Transverse colon (tissue), 4 donors: Measurements from ENCODE around the gene DLGAP1.

Source experiments
- EP300 ChIP-seq: sonication (generic); formaldehyde crosslinking; IDR thresholded peaks from one replicate; pipeline ENCODE4 v1.6.1; 2017; ENCODE audit warnings: antibody characterized with exemption, low read depth
- POLR2A ChIP-seq: fragments of 450-650 bp; IDR thresholded peaks from one replicate; pipeline ENCODE4 v1.6.1; 2016; ENCODE audit warnings: antibody characterized with exemption, mild to moderate bottlenecking, moderate library complexity
- POLR2AphosphoS5 ChIP-seq, 3 donors: sonication (generic); formaldehyde crosslinking; IDR thresholded peaks; one replicate each; pipeline ENCODE4 v1.6.1; 2016; ENCODE audit warnings: antibody characterized with exemption in 3 of 3
- TF ChIP-seq, protein P1 (sequence below), 5 experiments: fragments of 200-600 bp in 3 of 5; fragments of 450-650 bp in 2 of 5; sonication (generic) in 3 of 5; IDR thresholded peaks; 1 replicate in 2 of 5; 2 replicates in 3 of 5; pipeline ENCODE4 v1.5.1; 2016 to 2017; ENCODE audit warnings: antibody characterized with exemption in 5 of 5, inconsistent platforms in 3 of 5, mild to moderate bottlenecking in 2 of 5, moderate library complexity in 1 of 5

DNA sequence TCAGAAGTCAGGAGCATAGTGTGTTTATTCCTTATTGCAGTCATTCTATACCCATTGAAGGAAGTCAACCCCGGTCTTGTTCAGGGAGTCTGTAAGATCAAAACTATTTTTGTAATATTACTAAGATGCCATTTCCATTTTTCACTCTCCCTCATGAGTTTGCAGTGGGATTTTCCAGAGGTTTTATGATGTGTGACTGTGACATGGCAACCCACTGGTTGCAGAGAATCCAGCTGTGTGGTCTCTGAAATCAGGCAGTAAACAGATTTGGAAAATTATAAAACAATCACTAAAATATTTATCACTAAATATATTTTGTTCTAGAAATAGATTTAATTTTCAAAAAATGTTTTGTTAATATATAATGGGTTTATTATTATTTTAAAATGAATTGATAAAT is 38.1 kb downstream of the DLGAP1 start:
- TF ChIP-seq, protein P1, sequence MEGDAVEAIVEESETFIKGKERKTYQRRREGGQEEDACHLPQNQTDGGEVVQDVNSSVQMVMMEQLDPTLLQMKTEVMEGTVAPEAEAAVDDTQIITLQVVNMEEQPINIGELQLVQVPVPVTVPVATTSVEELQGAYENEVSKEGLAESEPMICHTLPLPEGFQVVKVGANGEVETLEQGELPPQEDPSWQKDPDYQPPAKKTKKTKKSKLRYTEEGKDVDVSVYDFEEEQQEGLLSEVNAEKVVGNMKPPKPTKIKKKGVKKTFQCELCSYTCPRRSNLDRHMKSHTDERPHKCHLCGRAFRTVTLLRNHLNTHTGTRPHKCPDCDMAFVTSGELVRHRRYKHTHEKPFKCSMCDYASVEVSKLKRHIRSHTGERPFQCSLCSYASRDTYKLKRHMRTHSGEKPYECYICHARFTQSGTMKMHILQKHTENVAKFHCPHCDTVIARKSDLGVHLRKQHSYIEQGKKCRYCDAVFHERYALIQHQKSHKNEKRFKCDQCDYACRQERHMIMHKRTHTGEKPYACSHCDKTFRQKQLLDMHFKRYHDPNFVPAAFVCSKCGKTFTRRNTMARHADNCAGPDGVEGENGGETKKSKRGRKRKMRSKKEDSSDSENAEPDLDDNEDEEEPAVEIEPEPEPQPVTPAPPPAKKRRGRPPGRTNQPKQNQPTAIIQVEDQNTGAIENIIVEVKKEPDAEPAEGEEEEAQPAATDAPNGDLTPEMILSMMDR (IDR thresholded peaks at IDR 0.05) = no peak
- TF ChIP-seq POLR2A (no peak), POLR2AphosphoS5 (IDR thresholded peaks at IDR 0.05) (no peak), EP300 (no peak)
